Gastroesophageal sphincter (tissue), 4 donors: ENCODE measurements around the gene DIP2C. TPM values are rescaled to one million over a fixed set of nuclear protein-coding genes. Genes with fewer than 3 reads are reported as not detected.

Experiments used
- ATAC-seq: fragments of 150-250 bp; one replicate; pipeline ENCODE4 v1.9.1; 2016; ENCODE audit warnings: mild to moderate bottlenecking, moderate library complexity
- H3K27ac ChIP-seq, 4 donors: fragments of 200-600 bp; sonication (generic) in 3 of 4; 1 replicate in 3 of 4; 2 replicates in 1 of 4; pipeline ENCODE4 v1.5.1; 2016 to 2019
- H3K27me3 ChIP-seq: fragments of 200-600 bp; sonication (generic); one replicate; pipeline ENCODE4 v1.5.1; 2019
- H3K36me3 ChIP-seq, 2 donors: fragments of 200-600 bp; sonication (generic); one replicate each; pipeline ENCODE4 v1.5.1; 2019; ENCODE audit warnings: control low read depth in 1 of 2
- H3K4me1 ChIP-seq, 3 donors: fragments of 200-600 bp; sonication (generic); 1 replicate in 2 of 3; 2 replicates in 1 of 3; pipeline ENCODE4 v1.5.1; 2016 to 2019; ENCODE audit warnings: control low read depth in 2 of 3
- H3K4me3 ChIP-seq, 2 donors: fragments of 200-600 bp; sonication (generic); one replicate each; pipeline ENCODE4 v1.5.1; 2019; ENCODE audit warnings: mild to moderate bottlenecking in 1 of 2, moderate library complexity in 1 of 2
- H3K9me3 ChIP-seq, 3 donors: fragments of 200-600 bp; sonication (generic); one replicate each; pipeline ENCODE4 v1.5.1; 2017 to 2019; ENCODE audit warnings: control low read depth in 2 of 3
- CTCF ChIP-seq, 4 experiments: fragments of 200-600 bp in 2 of 4; fragments of 450-650 bp in 2 of 4; sonication (generic) in 1 of 4; IDR thresholded peaks; one replicate each; pipeline ENCODE4 v1.5.1; 2017 to 2019; ENCODE audit warnings: antibody characterized with exemption in 4 of 4, mild to moderate bottlenecking in 2 of 4, moderate library complexity in 2 of 4
- EP300 ChIP-seq: sonication (generic); formaldehyde crosslinking; IDR thresholded peaks from one replicate; pipeline ENCODE4 v1.6.1; 2017; ENCODE audit warnings: antibody characterized with exemption, mild to moderate bottlenecking
- POLR2A ChIP-seq, 2 donors: fragments of 450-650 bp; IDR thresholded peaks; one replicate each; pipeline ENCODE4 v1.6.1; 2017; ENCODE audit warnings: antibody characterized with exemption in 2 of 2, mild to moderate bottlenecking in 2 of 2, moderate library complexity in 1 of 2
- POLR2AphosphoS5 ChIP-seq: sonication (generic); formaldehyde crosslinking; IDR thresholded peaks from one replicate; pipeline ENCODE4 v1.6.1; 2017; ENCODE audit warnings: antibody characterized with exemption
- WGBS, 2 donors: methylation state at CpG; one replicate each; pipeline ENCODE4 v1.1.5; 2018; ENCODE audit warnings: low coverage in 1 of 2; 5-methylcytosine and 5-hydroxymethylcytosine counted together
- total RNA-seq, 4 donors: library from RNA; depleted of rRNA; stranded (reverse); fragments of >200 nt; gene quantifications; one replicate each; pipeline ENCODE4 v1.1.0, GENCODE V29; 2016

Gene DIP2C
- total RNA-seq, 4 donors from 2014 or later, result 40.8 to 73.8 (median 47.7) TPM

GRCh38 chr10:381805-382204, 307.7 kb downstream of the DIP2C start:
- Histone ChIP-seq H3K36me3 (peaks cover 0 to 93% of the 10 kb centered on the region in 2 donors), H3K27me3 (no peaks in the 10 kb centered on the region), H3K9me3 (no peaks in the 10 kb centered on the region), H3K27ac (no peak overlapping the region), H3K4me1 (peaks cover 0 to 12% (median 0%) of the 10 kb centered on the region in 3 donors), H3K4me3 (no peak overlapping the region)
- no peak for TF ChIP-seq CTCF (IDR thresholded peaks at IDR 0.05)
- ATAC-seq, result no peak
- 87% methylated on average over 5 of the region's 7 CpGs; no CpG with 5 or more reads in 1 of the 2 donors for WGBS, 2 donors

GRCh38 chr10:381346-381745, 308.1 kb downstream of the DIP2C start:
- peaks cover 0 to 12% (median 0%) of the 10 kb centered on the region in 3 donors for H3K4me1 ChIP-seq
- WGBS, 2 donors, result 83 to 100% methylated on average over 2 of the region's 10 CpGs
- TF ChIP-seq EP300 (no peak), POLR2A (IDR thresholded peaks at IDR 0.05) (no peak), POLR2AphosphoS5 (no peak)
- H3K27me3 ChIP-seq, result no peaks in the 10 kb centered on the region
- no peaks in the 10 kb centered on the region for H3K9me3 ChIP-seq
- ATAC-seq, result no peak
- no peak overlapping the region for H3K4me3 ChIP-seq
- peak overlapping the region in 1 of 4 donors; percentile 12 for H3K27ac ChIP-seq
- H3K36me3 ChIP-seq, result peaks cover 0 to 93% of the 10 kb centered on the region in 2 donors

- 54 to 63% methylated on average over 16 to 17 of the region's 17 CpGs for WGBS, 2 donors
- Histone ChIP-seq H3K27ac (peak overlapping the region in 1 of 4 donors; percentile 49), H3K27me3 (no peaks in the 10 kb centered on the region), H3K4me1 (peaks cover 0 to 12% (median 0%) of the 10 kb centered on the region in 3 donors), H3K9me3 (no peaks in the 10 kb centered on the region), H3K4me3 (no peak overlapping the region), H3K36me3 (peaks cover 0 to 93% of the 10 kb centered on the region in 2 donors)
- TF ChIP-seq POLR2AphosphoS5 (peak; percentile 49), POLR2A (IDR thresholded peaks at IDR 0.05) (no peak)
- ATAC-seq, result no peak
Measured at GRCh38 chr10:380313-380940, 309.0 kb downstream of the DIP2C start.

- Histone ChIP-seq H3K4me3 (no peak overlapping the region), H3K27me3 (no peaks in the 10 kb centered on the region), H3K9me3 (no peaks in the 10 kb centered on the region), H3K27ac (no peak overlapping the region), H3K4me1 (peaks cover 0 to 16% (median 0%) of the 10 kb centered on the region in 3 donors), H3K36me3 (peaks cover 0 to 90% of the 10 kb centered on the region in 2 donors)
- ATAC-seq, result no peak
- TF ChIP-seq POLR2AphosphoS5, result no peak
- no peak for TF ChIP-seq EP300
- no peak for TF ChIP-seq POLR2A (IDR thresholded peaks at IDR 0.05)
- TF ChIP-seq CTCF (IDR thresholded peaks at IDR 0.05), result no peak
- 80 to 95% methylated on average over 2 to 6 of the region's 16 CpGs for WGBS, 2 donors
Measured at GRCh38 chr10:378930-379704, 310.4 kb downstream of the DIP2C start.

GRCh38 chr10:378230-378929, 311.1 kb downstream of the DIP2C start:
- peaks cover 0 to 23% (median 0%) of the 10 kb centered on the region in 3 donors for H3K4me1 ChIP-seq
- H3K27ac ChIP-seq, result no peak overlapping the region
- 87 to 97% methylated on average over 10 to 14 of the region's 14 CpGs for WGBS, 2 donors
- no peak overlapping the region for H3K4me3 ChIP-seq
- no peaks in the 10 kb centered on the region for H3K9me3 ChIP-seq
- peaks cover 0 to 83% of the 10 kb centered on the region in 2 donors for H3K36me3 ChIP-seq
- H3K27me3 ChIP-seq, result no peaks in the 10 kb centered on the region
- no peak for ATAC-seq
- TF ChIP-seq POLR2AphosphoS5 (no peak), EP300 (no peak), POLR2A (IDR thresholded peaks at IDR 0.05) (no peak), CTCF (IDR thresholded peaks at IDR 0.05) (no peak)
